Esophagus mucosa (tissue), 1 donor: ENCODE measurements around the gene CIPC. TPM values are rescaled to one million over a fixed set of nuclear protein-coding genes. Genes with fewer than 3 reads are reported as not detected.

Experiments used
- ATAC-seq: fragments of 200-7000 bp; cut with Tn5 transposase; one replicate; pipeline ENCODE4 v1.9.1; 2020
- total RNA-seq: library from RNA; stranded (reverse); gene quantifications from one replicate; pipeline ENCODE4 v1.2.4, GENCODE V29; 2023
- donor health status: DM: yes; HTN: yes; CAD: no.

CIPC gene
- total RNA-seq, result 19.7 TPM

GRCh38 chr14:77097700-77098528 is at the start of gene CIPC:
Gene CIPC, plus strand, starts transcription at chr14:77098258. Its CDS starts 7,451 bp downstream, at chr14:77105709.
- ATAC-seq, result peak; percentile 98

GRCh38 chr14:77051116-77051515 is 46.9 kb upstream of the CIPC start:
- peak; percentile 27 for ATAC-seq

- peak; percentile 66 for ATAC-seq
Measured at GRCh38 chr14:77052281-77053044, 45.6 kb upstream of the CIPC start.

- ATAC-seq, result peak; percentile 38
Measured at GRCh38 chr14:77053046-77053841, 44.8 kb upstream of the CIPC start.

- ATAC-seq, result no peak
Measured at GRCh38 chr14:77055306-77055705, 42.8 kb upstream of the CIPC start.

- ATAC-seq, result no peak
Measured at GRCh38 chr14:77055981-77056380, 42.1 kb upstream of the CIPC start.

DNA sequence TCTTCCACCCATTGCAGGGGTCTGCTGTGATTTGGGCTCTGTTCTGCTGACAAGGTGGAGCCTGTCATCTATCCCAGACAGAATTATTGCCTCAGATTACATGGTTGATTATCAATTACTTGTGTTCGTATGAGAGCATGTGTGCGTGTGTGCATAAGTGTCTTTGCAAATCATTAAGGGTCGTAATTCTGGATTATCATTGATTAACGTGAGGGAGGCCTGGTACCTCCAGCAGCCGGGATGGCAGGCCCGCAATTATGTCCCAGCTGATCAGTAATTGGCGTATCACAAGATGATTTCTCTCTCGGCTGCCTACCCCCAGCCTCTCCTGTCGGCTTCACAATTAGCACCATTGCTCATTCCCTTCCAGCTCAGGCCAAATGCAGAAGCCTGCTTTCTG is 39.9 kb upstream of the CIPC start:
- ATAC-seq, result no peak

DNA sequence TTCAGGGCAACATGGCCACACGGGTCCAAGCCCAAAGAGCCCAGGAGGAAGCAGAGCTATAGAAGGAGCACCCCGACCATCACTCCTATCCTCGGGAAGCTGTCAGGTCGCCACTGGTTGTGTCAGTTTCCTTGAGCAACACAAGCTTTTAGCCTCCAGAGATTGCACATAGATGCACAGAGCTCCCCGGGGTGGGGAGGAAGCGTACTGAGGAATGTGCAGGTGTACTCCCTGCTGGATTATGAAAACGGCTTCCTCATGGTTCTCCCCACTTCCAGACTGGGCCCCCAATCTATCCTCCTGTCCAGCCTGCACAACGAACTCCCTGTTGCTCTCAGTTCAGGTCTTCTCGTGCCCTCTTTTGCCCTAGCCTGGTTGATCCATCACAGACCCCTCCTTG is 39.3 kb upstream of the CIPC start:
- no peak for ATAC-seq

DNA sequence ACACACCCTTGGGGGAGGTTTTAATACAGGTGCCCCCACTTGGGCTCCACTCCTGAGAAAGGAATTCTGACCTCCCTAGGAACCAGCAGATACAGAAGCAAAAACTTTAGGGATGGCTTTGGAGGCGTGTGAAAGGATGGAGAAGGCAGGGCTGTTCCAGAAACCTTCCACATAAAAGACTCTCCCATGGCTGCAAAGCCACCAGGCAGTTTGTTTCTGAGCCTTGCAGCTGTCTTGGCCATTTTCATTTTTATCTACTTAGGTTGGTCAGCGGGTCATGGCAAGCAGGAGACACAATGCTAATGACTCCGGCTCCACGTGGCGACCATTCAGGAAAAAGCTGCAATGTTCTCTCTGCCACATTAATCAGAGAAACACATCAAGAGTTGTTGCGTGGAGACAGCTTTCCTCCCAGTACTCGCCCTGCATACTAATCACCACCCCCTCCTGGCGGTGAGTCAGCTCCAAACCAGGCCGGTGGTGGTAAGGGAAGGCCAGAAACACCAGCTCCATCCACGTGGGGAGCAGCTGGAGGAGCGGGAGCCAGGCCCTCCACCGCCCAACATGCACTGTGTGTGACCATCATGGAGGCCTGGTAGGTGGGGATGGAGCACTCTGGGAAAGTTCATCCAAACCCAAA is 38.7 kb upstream of the CIPC start:
- ATAC-seq, result peak; percentile 71

GRCh38 chr14:77061630-77062257 is 36.3 kb upstream of the CIPC start:
- ATAC-seq, result no peak

- ATAC-seq, result peak; percentile 39
Measured at GRCh38 chr14:77062261-77062660, 35.8 kb upstream of the CIPC start.

- ATAC-seq, result no peak
Measured at GRCh38 chr14:77063571-77064171, 34.4 kb upstream of the CIPC start.

DNA sequence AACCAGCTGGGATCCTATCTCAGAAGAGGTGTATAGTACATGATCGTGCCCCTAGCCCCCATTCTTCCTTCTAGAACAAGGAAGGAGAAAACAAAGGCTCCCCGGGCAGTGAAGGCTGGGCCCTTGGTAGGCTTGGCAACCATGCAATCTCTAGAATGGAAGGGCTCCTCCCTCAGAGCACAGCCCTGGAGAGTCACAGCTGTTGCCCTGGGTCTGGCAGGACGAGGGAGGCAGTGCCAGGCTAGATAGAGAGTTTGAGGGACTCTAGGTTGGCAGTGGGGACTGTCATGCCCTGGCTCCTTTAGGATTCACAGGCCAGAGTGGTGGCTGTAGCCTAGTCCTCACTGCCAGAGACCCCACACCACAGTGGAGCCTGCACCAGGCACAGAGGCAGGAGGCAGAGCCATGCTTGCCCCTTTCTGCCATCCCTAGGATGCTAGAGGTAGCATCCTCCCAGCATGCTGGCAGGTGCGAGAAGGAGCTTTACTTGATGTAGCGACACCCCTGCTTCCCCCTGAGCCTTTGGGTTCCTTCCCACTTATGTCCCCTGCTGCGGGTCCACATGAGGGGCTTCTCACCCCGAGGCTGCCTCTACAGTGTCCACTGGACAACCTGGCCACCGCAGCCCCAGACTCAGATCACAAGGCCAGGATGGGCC is 33.4 kb upstream of the CIPC start:
- ATAC-seq, result no peak

- no peak for ATAC-seq
Measured at GRCh38 chr14:77065851-77066577, 32.0 kb upstream of the CIPC start.

GRCh38 chr14:77066578-77067172 is 31.4 kb upstream of the CIPC start:
- no peak for ATAC-seq

DNA sequence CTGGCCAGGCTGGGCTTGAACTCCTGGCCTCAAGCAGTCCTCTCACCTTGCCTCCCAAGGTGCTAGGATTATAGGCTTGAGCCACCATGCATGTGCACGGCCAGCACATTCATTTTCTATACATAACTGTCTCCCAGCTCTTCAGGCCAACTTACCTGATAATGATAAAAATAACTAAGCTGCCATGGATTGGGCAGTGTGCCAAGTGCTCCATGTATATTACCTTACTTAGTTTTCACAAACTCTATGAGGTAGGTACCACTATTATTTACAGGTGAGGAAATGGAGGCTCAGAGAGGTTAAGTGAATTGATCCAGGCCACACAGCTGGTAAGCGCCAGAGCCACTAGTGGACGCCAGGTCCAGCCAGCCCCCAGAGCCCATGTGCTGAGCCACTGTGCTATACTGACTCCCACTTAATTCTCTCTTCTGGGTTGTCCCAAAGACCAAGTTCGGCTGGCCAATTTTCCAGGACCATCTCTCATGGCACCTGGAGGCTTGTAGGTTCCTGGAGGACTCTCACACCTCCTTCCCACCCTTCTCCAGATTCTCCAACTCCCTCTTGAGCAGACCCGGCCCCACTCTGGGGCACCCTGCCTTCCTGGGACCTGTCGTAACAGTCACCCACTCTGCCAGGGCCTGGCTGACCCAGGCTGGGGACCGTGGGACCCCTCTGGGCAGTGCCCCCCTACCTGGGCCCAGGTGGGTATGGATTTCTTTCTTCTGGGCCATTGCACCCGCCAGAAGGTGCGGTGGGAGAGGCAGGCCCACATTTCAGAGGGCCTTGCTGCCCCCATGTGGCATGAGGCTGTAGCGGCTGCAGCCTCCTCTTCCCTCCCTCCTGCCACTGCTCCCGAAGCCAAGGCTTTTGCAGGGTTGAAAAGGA is 30.2 kb upstream of the CIPC start:
- ATAC-seq, result peak; percentile 70

DNA sequence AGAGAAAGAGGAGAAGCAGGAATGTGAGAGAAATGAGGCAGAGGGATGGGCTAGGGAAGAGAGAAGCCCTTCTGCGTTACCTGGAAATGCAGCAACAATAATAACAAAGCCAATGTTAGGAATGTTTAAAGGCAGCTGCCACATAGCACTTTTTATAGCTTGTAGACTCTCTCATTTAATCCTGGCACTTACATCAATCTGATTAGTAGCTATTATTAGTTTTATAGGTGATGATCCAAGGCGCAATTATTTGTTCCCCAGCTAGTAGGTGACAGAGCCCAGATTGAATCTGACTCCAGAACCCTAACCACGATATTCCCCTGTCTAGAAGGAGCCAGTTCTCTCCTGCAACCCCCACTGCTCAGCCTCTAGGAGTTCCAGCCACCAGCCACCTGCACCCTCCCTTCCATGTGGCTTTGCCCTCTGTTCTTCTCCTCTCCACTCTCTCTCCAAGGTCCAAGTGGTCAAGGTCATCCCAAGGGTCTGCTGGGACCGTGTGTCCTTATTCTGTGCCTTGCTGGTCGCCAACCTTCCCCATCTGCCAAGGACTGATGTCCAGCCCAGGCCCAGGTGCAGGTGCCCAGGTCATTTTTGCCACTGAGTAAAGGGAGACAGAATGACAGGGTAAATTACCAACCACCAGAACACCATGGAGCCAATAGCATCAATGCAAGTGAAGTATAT is 29.4 kb upstream of the CIPC start:
- no peak for ATAC-seq

DNA sequence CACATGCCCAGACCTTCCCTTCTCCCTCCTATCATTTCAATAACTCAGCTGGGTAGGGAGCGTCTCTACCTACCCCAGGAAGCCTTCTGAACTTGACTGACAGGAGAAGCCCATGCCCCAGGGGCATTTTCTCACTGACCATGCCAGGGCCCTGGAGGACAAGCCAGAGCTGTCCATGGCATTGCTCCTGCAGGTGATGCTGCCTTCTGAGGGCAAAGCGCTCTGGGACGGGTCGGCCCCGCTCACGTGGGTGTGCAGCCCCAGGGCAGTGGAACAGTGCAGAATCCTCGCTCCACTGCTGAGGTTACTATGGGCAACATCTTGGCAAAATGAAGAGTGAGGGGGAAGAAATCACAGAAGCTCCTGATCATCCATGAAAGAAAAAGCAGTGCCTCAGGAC is 28.5 kb upstream of the CIPC start:
- ATAC-seq, result no peak
